ENCODE data around the gene MYOM3. TPM values are rescaled to one million over a fixed set of nuclear protein-coding genes. Genes with fewer than 3 reads are reported as not detected.

MYOM3 gene
- polyA plus RNA-seq, 1 donor (not counting 4 experiments of a cell fraction or from before 2014, with no cell fraction given) = 0.49 TPM

DNA sequence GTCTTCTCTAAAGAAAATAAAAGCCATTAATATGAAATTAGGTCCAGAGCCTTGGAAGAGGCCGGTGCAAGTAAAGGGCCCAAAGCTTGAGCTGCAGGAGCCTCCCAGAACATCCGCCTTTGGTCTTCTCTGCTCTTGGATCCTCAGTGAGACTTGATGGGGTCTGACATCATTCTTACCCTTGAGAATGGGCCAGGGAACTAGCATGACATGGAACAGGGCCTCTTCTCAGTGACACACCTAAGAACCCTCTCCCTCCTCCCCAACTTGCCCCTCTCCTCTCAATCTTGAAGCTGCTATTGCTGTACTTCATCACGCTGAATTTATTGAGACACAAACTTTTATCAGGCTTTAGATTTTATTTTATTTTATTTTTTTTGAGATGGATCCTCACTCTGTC, 91.5 kb downstream of the MYOM3 start:
- no peak overlapping the region for H3K27ac ChIP-seq (ENCODE audit: control insufficient read depth, insufficient read depth, low read length)
- DNase-seq (ENCODE audit: low read depth, low spot score) (no peak), FAIRE-seq (no peak)
- no peaks in the 10 kb centered on the region for H3K79me2 ChIP-seq (ENCODE audit: control insufficient read depth, insufficient read depth, low read length)
- no peaks in the 10 kb centered on the region for H3K9me1 ChIP-seq (ENCODE audit: control insufficient read depth, extremely low read depth, insufficient read depth, low read length)
- H3K9me3 ChIP-seq (ENCODE audit: control insufficient read depth, low read depth, low read length) = no peaks in the 10 kb centered on the region
- no peaks in the 10 kb centered on the region for H4K20me1 ChIP-seq (ENCODE audit: control insufficient read depth, extremely low read depth, insufficient read depth, low read length)
- H2AFZ ChIP-seq (ENCODE audit: control insufficient read depth, low read length) = no peak overlapping the region
- H3K4me1 ChIP-seq (ENCODE audit: control insufficient read depth, extremely low read depth, insufficient read depth, low read length) = peaks cover 18% of the 10 kb centered on the region
- no peaks in the 10 kb centered on the region for H3K27me3 ChIP-seq (ENCODE audit: control insufficient read depth, extremely low read depth, insufficient read depth, low read length)
- H3K4me2 ChIP-seq (ENCODE audit: control insufficient read depth, extremely low read depth, insufficient read depth, low read depth, low read length) = no peak overlapping the region
- no peak overlapping the region for H3K9ac ChIP-seq (ENCODE audit: control insufficient read depth, extremely low read depth, insufficient read depth, low read length)
- H3K36me3 ChIP-seq (ENCODE audit: control insufficient read depth in 2 of 2, extremely low read depth in 1 of 2, insufficient read depth in 2 of 2, low read length in 2 of 2) = no peaks in the 10 kb centered on the region
- dilution Hi-C loops (cut with MboI; ENCODE audit: extremely low pct_ligation_motif_present, low sequenced_read_pairs) = no loop called here
- H3K4me3 ChIP-seq (ENCODE audit: control insufficient read depth in 2 of 3, extremely low read depth in 1 of 3, insufficient read depth in 2 of 3, low read depth in 1 of 3, low read length in 3 of 3) = no peak overlapping the region
- TF ChIP-seq CTCF (optimal IDR thresholded peaks at IDR 0.05 in 1 of 3, IDR thresholded peaks at IDR 0.05 in 1 of 3, conservative IDR thresholded peaks at IDR 0.05 in 1 of 3; ENCODE audit: extremely low read depth in 1 of 3, insufficient read depth in 2 of 3, low read length in 3 of 3) = no peak
- no peak for TF ChIP-seq EZH2 (IDR thresholded peaks at IDR 0.05; ENCODE audit: low read length)

DNA sequence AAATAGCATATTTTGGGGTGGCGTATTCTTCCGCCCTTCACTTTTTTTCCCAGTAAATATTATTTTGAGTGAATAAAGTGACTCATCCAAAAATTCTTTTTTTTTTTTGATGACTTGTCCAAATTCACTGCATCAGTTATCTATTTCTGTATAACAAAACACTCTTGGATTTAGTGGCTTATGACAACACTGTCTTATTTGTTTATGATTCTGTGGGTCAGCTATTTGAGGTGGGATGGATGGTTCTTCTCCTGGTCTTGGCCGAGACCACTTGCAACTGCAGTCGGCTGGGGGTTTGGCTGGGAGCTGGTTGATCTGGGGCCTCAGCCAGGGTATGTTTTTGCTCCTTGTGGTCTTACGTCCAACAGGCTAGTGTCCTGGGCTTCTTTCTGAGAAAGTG, 91.9 kb downstream of the MYOM3 start:
- Histone ChIP-seq H3K4me3 (ENCODE audit: control insufficient read depth in 2 of 3, extremely low read depth in 1 of 3, insufficient read depth in 2 of 3, low read depth in 1 of 3, low read length in 3 of 3) (no peak overlapping the region), H3K9me3 (ENCODE audit: control insufficient read depth, low read depth, low read length) (no peaks in the 10 kb centered on the region), H4K20me1 (ENCODE audit: control insufficient read depth, extremely low read depth, insufficient read depth, low read length) (no peaks in the 10 kb centered on the region), H3K36me3 (ENCODE audit: control insufficient read depth in 2 of 2, extremely low read depth in 1 of 2, insufficient read depth in 2 of 2, low read length in 2 of 2) (no peaks in the 10 kb centered on the region), H3K9me1 (ENCODE audit: control insufficient read depth, extremely low read depth, insufficient read depth, low read length) (no peaks in the 10 kb centered on the region), H2AFZ (ENCODE audit: control insufficient read depth, low read length) (no peak overlapping the region), H3K4me1 (ENCODE audit: control insufficient read depth, extremely low read depth, insufficient read depth, low read length) (peaks cover 18% of the 10 kb centered on the region), H3K27ac (ENCODE audit: control insufficient read depth, insufficient read depth, low read length) (no peak overlapping the region), H3K79me2 (ENCODE audit: control insufficient read depth, insufficient read depth, low read length) (no peaks in the 10 kb centered on the region), H3K27me3 (ENCODE audit: control insufficient read depth, extremely low read depth, insufficient read depth, low read length) (no peaks in the 10 kb centered on the region), H3K4me2 (ENCODE audit: control insufficient read depth, extremely low read depth, insufficient read depth, low read depth, low read length) (no peak overlapping the region), H3K9ac (ENCODE audit: control insufficient read depth, extremely low read depth, insufficient read depth, low read length) (no peak overlapping the region)
- dilution Hi-C loops (cut with MboI; ENCODE audit: extremely low pct_ligation_motif_present, low sequenced_read_pairs) = no loop called here
- DNase-seq (ENCODE audit: low read depth, low spot score) (no peak), FAIRE-seq (no peak)
- TF ChIP-seq CTCF (optimal IDR thresholded peaks at IDR 0.05 in 1 of 3, IDR thresholded peaks at IDR 0.05 in 1 of 3, conservative IDR thresholded peaks at IDR 0.05 in 1 of 3; ENCODE audit: extremely low read depth in 1 of 3, insufficient read depth in 2 of 3, low read length in 3 of 3) = no peak
- no peak for TF ChIP-seq EZH2 (IDR thresholded peaks at IDR 0.05; ENCODE audit: low read length)
